H9 (cell line): ENCODE measurements around the gene PAFAH1B1. TPM values are rescaled to one million over a fixed set of nuclear protein-coding genes. Genes with fewer than 3 reads are reported as not detected.

Experiments
- DNase-seq: peaks from one replicate; pipeline ENCODE4 v3.0.0-alpha.2; 2017
- H2AFZ ChIP-seq: one replicate; pipeline ENCODE4 v1.6.1; 2013; ENCODE audit warnings: mild to moderate bottlenecking, low read length, control low read depth, moderate library complexity
- H2AK5ac ChIP-seq: 2 replicates; pipeline ENCODE4 v1.6.1; 2013; ENCODE audit warnings: low read length, control low read depth, mixed read lengths; ENCODE audit not compliant: insufficient read length
- H2BK120ac ChIP-seq: one replicate; pipeline ENCODE4 v1.6.1; 2013; ENCODE audit warnings: low read depth, mild to moderate bottlenecking, low read length, control low read depth, inconsistent platforms; ENCODE audit not compliant: poor library complexity, severe bottlenecking
- H2BK12ac ChIP-seq: 2 replicates; pipeline ENCODE4 v1.6.1; 2013; ENCODE audit warnings: low read length, control low read depth, mixed read lengths, low read depth; ENCODE audit not compliant: insufficient read length
- H2BK15ac ChIP-seq: 2 replicates; pipeline ENCODE4 v1.6.1; 2013; ENCODE audit warnings: low read depth, low read length, control low read depth
- H2BK20ac ChIP-seq: one replicate; pipeline ENCODE4 v1.6.1; 2013; ENCODE audit warnings: low read depth, mild to moderate bottlenecking, low read length, control low read depth, inconsistent platforms; ENCODE audit not compliant: poor library complexity, severe bottlenecking
- H2BK5ac ChIP-seq: 2 replicates; pipeline ENCODE4 v1.6.1; 2013; ENCODE audit warnings: low read length, control low read depth, mixed read lengths; ENCODE audit not compliant: insufficient read length
- H3K14ac ChIP-seq: 2 replicates; pipeline ENCODE4 v1.6.1; 2013; ENCODE audit warnings: low read length, control low read depth; ENCODE audit not compliant: insufficient read depth
- H3K18ac ChIP-seq: 2 replicates; pipeline ENCODE4 v1.6.1; 2013; ENCODE audit warnings: low read depth, mild to moderate bottlenecking, mixed read lengths, low read length, control low read depth; ENCODE audit not compliant: insufficient read length
- H3K23ac ChIP-seq: 2 replicates; pipeline ENCODE4 v1.6.1; 2013; ENCODE audit warnings: low read length, control low read depth, mixed read lengths, low read depth; ENCODE audit not compliant: insufficient read length
- H3K23me2 ChIP-seq: 2 replicates; pipeline ENCODE4 v1.6.1; 2013; ENCODE audit warnings: low read depth, mild to moderate bottlenecking, mixed read lengths, low read length, control low read depth; ENCODE audit not compliant: insufficient read length, poor library complexity, severe bottlenecking
- H3K27ac ChIP-seq: 2 replicates; pipeline ENCODE4 v1.5.1; 2013; ENCODE audit warnings: low read length, control low read depth, mixed read lengths, low read depth; ENCODE audit not compliant: insufficient read length
- H3K27me3 ChIP-seq: 2 replicates; pipeline ENCODE4 v1.6.1; 2013; ENCODE audit warnings: low read length, control low read depth, inconsistent platforms; ENCODE audit not compliant: insufficient read depth
- H3K4ac ChIP-seq: 2 replicates; pipeline ENCODE4 v1.6.1; 2013; ENCODE audit warnings: low read depth, mild to moderate bottlenecking, control low read depth, inconsistent platforms, low read length, moderate library complexity
- H3K4me1 ChIP-seq: 2 replicates; pipeline ENCODE4 v1.6.1; 2013; ENCODE audit warnings: low read length, control low read depth, inconsistent platforms; ENCODE audit not compliant: insufficient read depth
- H3K4me2 ChIP-seq: 2 replicates; pipeline ENCODE4 v1.6.1; 2013; ENCODE audit warnings: low read length, control low read depth, mixed read lengths; ENCODE audit not compliant: insufficient read length, insufficient read depth
- H3K56ac ChIP-seq: 2 replicates; pipeline ENCODE4 v1.6.1; 2013; ENCODE audit warnings: low read depth, mild to moderate bottlenecking, mixed read lengths, low read length, control low read depth; ENCODE audit not compliant: insufficient read length
- H3K79me1 ChIP-seq: 2 replicates; pipeline ENCODE4 v1.6.1; 2013; ENCODE audit warnings: low read depth, mild to moderate bottlenecking, moderate library complexity, low read length, control low read depth, inconsistent platforms; ENCODE audit not compliant: insufficient read depth, poor library complexity, severe bottlenecking
- H3K79me2 ChIP-seq: 2 replicates; pipeline ENCODE4 v1.6.1; 2013; ENCODE audit warnings: low read length, control low read depth, inconsistent platforms; ENCODE audit not compliant: insufficient read depth
- H3K9ac ChIP-seq: 2 replicates; pipeline ENCODE4 v1.6.1; 2013; ENCODE audit warnings: low read length, control low read depth, mixed read lengths; ENCODE audit not compliant: insufficient read length; ENCODE audit errors: extremely low read depth
- H3K9me3 ChIP-seq: one replicate; pipeline ENCODE4 v1.6.1; 2013; ENCODE audit warnings: low read depth, low read length, inconsistent platforms; ENCODE audit not compliant: control insufficient read depth
- H3T11ph ChIP-seq: one replicate; pipeline ENCODE4 v1.6.1; 2013; ENCODE audit warnings: mild to moderate bottlenecking, low read length, control low read depth, inconsistent platforms
- H4K20me1 ChIP-seq: one replicate; pipeline ENCODE4 v1.6.1; 2013; ENCODE audit not compliant: control insufficient read depth, insufficient read length, insufficient read depth
- H4K5ac ChIP-seq: 2 replicates; pipeline ENCODE4 v1.6.1; 2013; ENCODE audit warnings: low read depth, mild to moderate bottlenecking, mixed read lengths, low read length, control low read depth; ENCODE audit not compliant: insufficient read length
- H4K8ac ChIP-seq: replicated peaks from 2 replicates; pipeline ENCODE4 v1.6.1; 2013; ENCODE audit warnings: low read length, control low read depth, mixed read lengths, low read depth; ENCODE audit not compliant: insufficient read length
- H4K91ac ChIP-seq: 2 replicates; pipeline ENCODE4 v1.6.1; 2013; ENCODE audit warnings: low read depth, mild to moderate bottlenecking, moderate library complexity, mixed read lengths, low read length, control low read depth; ENCODE audit not compliant: insufficient read length
- H3K27ac Mint-ChIP-seq, 3 experiments: 2 replicates in 2 of 3; 3 replicates in 1 of 3; pipeline ENCODE4 v1.8.0; 2020 to 2021; ENCODE audit warnings: mixed read lengths in 3 of 3, mild to moderate bottlenecking in 1 of 3, moderate library complexity in 1 of 3
- H3K27me3 Mint-ChIP-seq: 2 replicates; pipeline ENCODE4 v1.8.0; 2021; ENCODE audit warnings: low read depth, mild to moderate bottlenecking, moderate library complexity, mixed read lengths
- H3K36me3 Mint-ChIP-seq, 3 experiments: 2 replicates in 2 of 3; 3 replicates in 1 of 3; pipeline ENCODE4 v1.8.0; 2020 to 2021; ENCODE audit warnings: low read depth in 3 of 3, mixed read lengths in 3 of 3; ENCODE audit not compliant: insufficient read depth in 1 of 3
- H3K4me1 Mint-ChIP-seq, 2 experiments: 2 replicates each; pipeline ENCODE4 v1.8.0; 2020; ENCODE audit warnings: mixed read lengths in 2 of 2
- H3K4me3 Mint-ChIP-seq, 2 experiments: 2 replicates in 1 of 2; 3 replicates in 1 of 2; pipeline ENCODE4 v1.8.0; 2020 to 2021; ENCODE audit warnings: mild to moderate bottlenecking in 2 of 2, mixed read lengths in 2 of 2, moderate library complexity in 1 of 2
- H3K9me3 Mint-ChIP-seq, 2 experiments: 2 replicates in 1 of 2; 3 replicates in 1 of 2; pipeline ENCODE4 v1.8.0; 2020; ENCODE audit warnings: mild to moderate bottlenecking in 2 of 2, mixed read lengths in 2 of 2, moderate library complexity in 1 of 2
- CTCF ChIP-seq: fragments of 200-600 bp; sonication (generic); conservative IDR thresholded peaks from 3 replicates; pipeline ENCODE4 v1.8.0; 2021; ENCODE audit warnings: antibody characterized with exemption, mild to moderate bottlenecking
- whole genome bisulfite sequencing: extraction: QIAGEN DNeasy Blood & Tissue Kit; methylation state at CpG from one replicate; pipeline ENCODE4 v1.1.7; 2013; ENCODE audit warnings: missing lambda C conversion rate, low lambda C conversion rate, mixed read lengths; ENCODE audit not compliant: insufficient read length; ENCODE audit errors: extremely low coverage; 5-methylcytosine and 5-hydroxymethylcytosine counted together
- total RNA-seq: library from RNA; stranded (reverse); gene quantifications from 2 replicates; pipeline ENCODE4 v1.2.1, GENCODE V29; 2021

PAFAH1B1 gene
- total RNA-seq, 1 experiment from 2014 or later: 134 TPM

- Histone ChIP-seq H3K23me2 (no peaks in the 10 kb centered on the region), H3K4me2 (no peak overlapping the region), H2AFZ (no peak overlapping the region), H3K14ac (no peak overlapping the region), H4K5ac (no peak overlapping the region), H3K4ac (no peak overlapping the region), H3K9me3 (no peaks in the 10 kb centered on the region), H3K27me3 (no peaks in the 10 kb centered on the region; the same call in 1 of the 2 replicates), H3K18ac (no peak overlapping the region), H2BK15ac (no peak overlapping the region), H2BK20ac (no peak overlapping the region), H3K23ac (no peak overlapping the region), H3K56ac (no peak overlapping the region), H2BK5ac (no peak overlapping the region), H3T11ph (no peak overlapping the region), H2AK5ac (no peak overlapping the region), H4K20me1 (no peaks in the 10 kb centered on the region), H3K4me1 (no peaks in the 10 kb centered on the region), H3K9ac (no peak overlapping the region), H4K8ac (no peak overlapping the region), H3K79me2 (peaks cover 65% of the 10 kb centered on the region), H4K91ac (no peak overlapping the region), H2BK120ac (no peak overlapping the region), H2BK12ac (no peak overlapping the region), H3K27ac (no peak overlapping the region), H3K79me1 (peaks cover 5% of the 10 kb centered on the region)
- DNase-seq: no peak
- Mint-ChIP-seq H3K4me3 (no peak overlapping the region), H3K9me3 (no peaks in the 10 kb centered on the region), H3K27me3 (no peaks in the 10 kb centered on the region), H3K27ac (no peak overlapping the region), H3K4me1 (peaks cover 23 to 27% of the 10 kb centered on the region in 2 experiments), H3K36me3 (peaks cover 0 to 5% (median 0%) of the 10 kb centered on the region in 3 experiments; a peak in 2 of 7 replicates)
- no peak for TF ChIP-seq CTCF
- WGBS: no CpG with 5 or more reads among the region's 6 CpGs
Observed at GRCh38 chr17:2608350-2608913, 15.0 kb downstream of the PAFAH1B1 start.
